ENCODE results near the gene DPYD.

Gene DPYD

GRCh38 chr1:97091679-97092078, 829.2 kb downstream of the DPYD start:
- DNase-seq (ENCODE audit: low read depth in 2 of 2): no peak

- DNase-seq (ENCODE audit: low read depth in 2 of 2): no peak
These were observed 829.6 kb downstream of the DPYD start for GRCh38 chr1:97091263-97091662.

GRCh38 chr1:97090725-97091124, 830.1 kb downstream of the DPYD start:
- no peak for DNase-seq (ENCODE audit: low read depth in 2 of 2)

DNA sequence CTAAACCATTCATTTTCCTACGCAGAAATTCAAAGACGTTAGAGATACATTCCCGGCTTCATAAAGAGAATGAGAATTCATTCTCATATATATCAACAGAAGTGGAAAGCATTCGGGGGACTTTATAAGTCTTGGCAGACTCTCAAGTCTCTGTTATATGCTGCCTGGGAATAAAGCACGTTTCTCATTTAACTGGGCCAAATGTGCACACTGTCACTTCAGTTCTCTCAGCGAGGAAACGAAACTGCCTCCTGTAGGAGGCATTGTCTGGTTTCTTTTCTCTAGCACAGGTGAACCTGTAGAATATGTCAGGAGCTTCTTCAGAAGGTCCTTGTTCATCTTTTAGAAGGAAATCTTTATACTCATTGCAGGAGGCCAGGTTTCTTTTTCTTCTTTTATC, 831.7 kb downstream of the DPYD start:
- no peak for DNase-seq (ENCODE audit: low read depth in 2 of 2)

GRCh38 chr1:97088391-97088790, 832.4 kb downstream of the DPYD start:
- DNase-seq (ENCODE audit: low read depth in 2 of 2): no peak

DNA sequence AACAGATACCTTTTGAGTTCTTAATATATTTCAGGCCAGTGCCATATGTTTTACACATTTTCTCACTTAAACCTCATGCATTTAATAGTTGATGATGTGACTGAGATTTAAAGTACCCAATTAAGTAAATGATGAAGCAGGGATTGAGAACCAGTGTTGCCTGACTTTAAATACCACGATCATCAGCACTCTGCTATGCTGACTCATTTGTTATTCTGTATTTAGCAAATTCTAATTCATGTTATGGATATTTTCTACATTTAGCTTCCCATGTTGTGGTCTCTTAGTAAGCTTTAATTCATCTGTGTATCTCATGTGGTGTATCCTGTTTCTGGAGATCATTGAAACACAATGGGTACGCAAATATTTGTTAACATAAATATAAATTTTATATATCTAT, 836.3 kb downstream of the DPYD start:
- no peak for DNase-seq (ENCODE audit: low read depth in 2 of 2)

DNA sequence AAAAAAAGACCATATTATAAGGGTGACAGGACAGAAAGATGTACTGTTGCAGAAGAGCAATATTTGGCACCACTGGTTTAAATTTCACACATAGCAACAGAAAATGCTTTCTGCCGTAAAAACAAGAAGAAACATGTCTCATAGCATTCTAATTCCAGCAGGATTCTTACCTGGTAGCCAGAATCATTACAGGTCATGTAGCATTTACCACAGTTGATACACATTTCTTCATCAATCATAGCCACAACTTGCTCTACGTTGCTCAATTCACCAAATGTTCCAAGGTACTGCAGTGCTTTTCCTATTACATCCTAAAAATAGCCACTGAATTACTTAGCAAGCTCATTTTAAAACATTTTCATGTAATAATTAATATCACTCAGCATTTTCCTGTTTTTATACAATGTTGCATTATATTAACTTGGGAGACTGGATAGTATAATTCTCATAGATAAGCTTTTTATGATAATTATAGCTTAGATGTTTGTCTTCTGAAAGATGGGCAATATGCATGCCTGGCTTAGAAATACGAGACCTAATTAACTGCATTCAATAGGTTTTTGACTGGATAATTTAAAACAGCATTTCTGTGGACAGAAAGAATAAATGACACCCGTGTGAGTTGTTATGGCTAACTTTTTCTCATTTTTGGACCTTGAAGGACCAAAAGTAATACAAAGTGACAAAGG, 838.5 kb downstream of the DPYD start:
- DNase-seq (ENCODE audit: low read depth in 2 of 2): no peak

GRCh38 chr1:97078872-97079271, 842.0 kb downstream of the DPYD start:
- no peak for DNase-seq (ENCODE audit: low read depth in 2 of 2)

DNA sequence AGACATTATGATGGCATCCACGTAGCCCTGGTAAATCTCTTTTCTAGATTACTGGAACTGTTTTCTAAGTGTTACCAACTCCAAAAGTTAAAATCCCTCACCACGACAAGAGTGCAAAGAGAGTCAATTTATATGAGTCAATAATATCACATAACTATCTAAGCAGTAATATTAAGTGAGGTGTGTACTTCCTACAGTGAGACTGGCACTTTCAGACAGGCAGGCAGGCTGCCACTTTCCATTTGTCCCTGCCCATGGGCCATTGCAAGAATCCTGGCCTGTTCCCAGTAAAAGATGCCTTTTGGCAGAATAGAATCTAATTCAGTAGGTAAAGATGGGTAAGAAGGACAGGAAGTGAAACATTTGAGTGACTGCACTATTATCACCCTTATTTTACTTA, 843.6 kb downstream of the DPYD start:
- no peak for DNase-seq (ENCODE audit: low read depth in 2 of 2)

GRCh38 chr1:97074771-97075170, 846.1 kb downstream of the DPYD start:
- no peak for DNase-seq (ENCODE audit: low read depth in 2 of 2)

- no peak for DNase-seq (ENCODE audit: low read depth in 2 of 2)
These were observed 846.9 kb downstream of the DPYD start for GRCh38 chr1:97073936-97074335.

DNA sequence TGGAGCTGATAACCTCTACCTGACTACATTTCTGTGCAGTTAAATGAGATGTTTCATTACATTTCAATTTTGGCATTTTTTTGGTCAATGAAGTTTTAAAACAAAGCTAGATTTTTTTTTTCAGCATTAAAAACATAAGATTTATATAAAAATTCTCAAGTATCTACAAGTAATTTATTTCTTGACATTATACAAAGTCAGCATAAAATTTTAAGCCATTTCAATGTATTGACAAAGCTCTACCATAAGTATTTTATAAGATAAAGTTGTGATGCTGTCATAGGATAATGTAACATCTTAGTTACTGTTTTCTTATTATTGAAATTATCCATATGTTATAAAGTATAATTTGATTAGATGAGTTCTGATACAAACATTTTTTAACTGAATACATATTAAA, 847.7 kb downstream of the DPYD start:
- no peak for DNase-seq (ENCODE audit: low read depth in 2 of 2)

DNA sequence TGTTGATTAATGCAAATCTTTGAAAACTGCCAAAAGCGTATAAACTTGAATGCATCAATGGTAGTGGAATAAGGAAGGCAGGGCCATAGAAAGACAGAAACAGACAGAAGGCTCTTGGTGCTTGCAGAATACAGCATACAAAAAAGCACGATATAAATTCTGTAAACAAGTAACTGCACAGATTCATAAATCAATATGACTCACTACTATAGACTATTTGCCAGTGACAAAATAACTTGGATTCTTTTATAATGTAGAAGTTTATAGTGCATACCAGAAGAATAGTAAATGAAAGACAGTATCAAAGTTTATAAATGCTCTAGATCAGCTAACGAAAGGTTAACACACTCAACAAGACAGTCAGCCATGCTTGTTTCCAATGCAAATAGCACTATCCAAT, 849.7 kb downstream of the DPYD start:
- DNase-seq (ENCODE audit: low read depth in 2 of 2): no peak

DNA sequence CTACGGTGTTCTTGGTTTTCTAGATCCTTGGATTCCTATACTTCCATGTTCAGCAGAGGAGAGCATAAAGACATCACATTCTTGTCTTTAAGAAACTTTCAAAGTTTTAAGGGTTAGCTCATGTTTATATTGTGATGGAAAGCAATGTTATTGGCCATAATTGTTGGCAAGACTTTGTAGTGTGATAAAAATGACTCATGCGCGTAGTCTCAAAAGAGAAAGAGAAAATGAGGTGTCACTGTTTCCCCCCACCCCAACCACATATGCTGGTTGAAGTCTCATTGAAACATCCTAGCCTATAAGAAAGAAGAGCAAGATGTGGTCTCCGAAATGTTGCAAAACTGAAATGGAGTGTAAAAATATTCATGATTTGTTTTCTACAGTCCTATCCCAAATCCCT, 850.5 kb downstream of the DPYD start:
- DNase-seq (ENCODE audit: low read depth in 2 of 2): no peak

GRCh38 chr1:97069312-97069711, 851.5 kb downstream of the DPYD start:
- no peak for DNase-seq (ENCODE audit: low read depth in 2 of 2)

- DNase-seq (ENCODE audit: low read depth in 2 of 2): no peak
These were observed 854.0 kb downstream of the DPYD start for GRCh38 chr1:97066860-97067259.

- no peak for DNase-seq (ENCODE audit: low read depth in 2 of 2)
These were observed 857.3 kb downstream of the DPYD start for GRCh38 chr1:97063532-97063931.

GRCh38 chr1:97061604-97062003, 859.2 kb downstream of the DPYD start:
- no peak for DNase-seq (ENCODE audit: low read depth in 2 of 2)

DNA sequence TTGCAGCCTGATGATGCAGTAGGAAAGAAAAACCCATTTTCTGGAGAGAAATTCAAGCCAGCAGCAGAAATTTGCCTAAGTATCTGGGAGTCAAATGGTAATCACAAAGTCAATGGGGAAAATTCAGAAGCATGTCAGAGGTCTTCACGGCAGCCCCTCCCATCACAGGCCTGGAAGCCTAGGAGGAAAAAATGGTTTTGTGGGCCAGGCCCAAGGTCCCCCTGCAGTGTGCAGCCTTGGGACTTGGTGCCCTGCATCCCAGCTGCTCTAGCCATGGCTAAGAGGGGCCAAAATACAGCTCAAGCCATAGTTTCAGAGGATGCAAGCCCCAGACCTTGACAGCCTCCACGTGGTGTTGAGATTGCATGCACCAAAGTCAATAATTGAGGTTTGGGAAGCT, 864.4 kb downstream of the DPYD start:
- DNase-seq (ENCODE audit: low read depth in 2 of 2): no peak

- DNase-seq (ENCODE audit: low read depth in 2 of 2): no peak
These were observed 867.6 kb downstream of the DPYD start for GRCh38 chr1:97053268-97053667.

DNA sequence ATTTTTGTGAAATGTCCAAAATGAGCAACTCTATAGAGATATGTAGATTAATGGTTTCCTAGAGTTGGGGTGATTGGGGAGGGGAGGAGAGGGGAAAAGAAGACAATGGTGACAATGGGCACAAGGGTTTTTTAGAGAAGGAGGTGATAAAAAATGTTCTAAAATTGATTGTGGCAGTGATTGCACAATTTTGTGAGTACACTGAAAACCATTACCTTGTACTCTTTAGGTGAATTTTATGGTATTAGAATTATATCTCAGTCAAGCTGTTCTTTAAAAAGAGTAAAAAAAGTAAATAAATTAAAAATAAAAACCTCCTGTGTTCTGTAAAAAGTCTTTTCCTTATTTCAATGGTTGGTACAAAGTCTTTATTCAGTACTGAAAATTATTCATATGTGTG, 869.0 kb downstream of the DPYD start:
- DNase-seq (ENCODE audit: low read depth in 2 of 2): no peak

GRCh38 chr1:97050506-97050905, 870.3 kb downstream of the DPYD start:
- no peak for DNase-seq (ENCODE audit: low read depth in 2 of 2)

- DNase-seq (ENCODE audit: low read depth in 2 of 2): no peak
These were observed 873.4 kb downstream of the DPYD start for GRCh38 chr1:97047421-97047793.

DNA sequence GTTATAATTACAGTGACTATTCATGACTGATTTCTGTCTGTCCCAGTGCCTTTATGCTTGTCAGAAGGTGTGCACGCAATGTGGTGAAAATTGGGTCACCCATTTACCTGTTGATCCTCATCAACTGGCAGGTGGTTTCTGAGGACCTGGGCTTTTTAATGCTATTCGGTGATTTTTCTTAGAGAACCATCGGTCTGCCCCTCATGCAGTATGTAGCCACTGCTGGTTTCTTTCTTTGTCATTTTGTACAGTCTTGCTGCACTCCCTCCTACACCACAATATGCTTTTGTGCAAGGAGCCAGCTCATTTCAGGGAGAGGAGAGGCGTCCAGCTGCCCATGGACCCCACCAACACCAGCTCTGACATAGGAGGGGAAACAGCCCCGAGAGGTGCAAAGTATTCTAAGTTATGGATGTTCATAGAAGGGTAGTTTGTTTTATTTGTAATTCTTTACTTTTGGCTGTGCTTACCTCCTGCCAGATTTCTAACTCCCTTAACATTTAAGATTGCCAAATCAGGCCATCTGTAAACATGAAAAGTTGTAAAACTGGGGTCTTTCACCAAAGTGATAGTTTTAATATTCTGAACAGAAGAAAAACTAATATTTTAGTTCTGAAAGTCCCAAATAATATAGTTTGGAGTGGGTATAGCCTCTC, 873.9 kb downstream of the DPYD start:
- DNase-seq (ENCODE audit: low read depth in 2 of 2): no peak
